Colonic mucosa (tissue), 4 donors: ENCODE data around the gene TXNDC2. TPM values are rescaled to one million over a fixed set of nuclear protein-coding genes. Genes with fewer than 3 reads are reported as not detected.

Source experiments
- DNase-seq: peaks from one replicate; pipeline ENCODE4 v3.0.0-alpha.2; 2020
- H3K27ac ChIP-seq: fragments of 200-600 bp; one replicate; pipeline ENCODE4 v1.8.0; 2021
- H3K27me3 ChIP-seq: fragments of 200-600 bp; one replicate; pipeline ENCODE4 v1.8.0; 2021
- H3K36me3 ChIP-seq: fragments of 200-600 bp; one replicate; pipeline ENCODE4 v1.8.0; 2021
- H3K4me1 ChIP-seq: fragments of 200-600 bp; one replicate; pipeline ENCODE4 v1.8.0; 2021; ENCODE audit warnings: mild to moderate bottlenecking
- H3K4me3 ChIP-seq: fragments of 200-600 bp; one replicate; pipeline ENCODE4 v1.8.0; 2021
- H3K9ac ChIP-seq, 2 donors: one replicate each; pipeline ENCODE4 v1.7.0; 2013; ENCODE audit warnings: control low read depth in 2 of 2, low read depth in 2 of 2, low read length in 2 of 2
- H3K9me3 ChIP-seq: fragments of 200-600 bp; one replicate; pipeline ENCODE4 v1.8.0; 2021
- intact Hi-C: fragments of 100-400 bp; cut with DNase I; formaldehyde crosslinking; loops from one replicate; pipeline ENCODE4 v1.14.1; 2022
- total RNA-seq, 2 donors: library from RNA; stranded (reverse); fragmentation: NEBNext Ultra II Directional in 1 of 2; extraction: Animal tissue kit (Norgen Biotek cat#: 25700) in 1 of 2; gene quantifications; one replicate each; pipeline ENCODE4 v1.2.1, GENCODE V29; 2021
- TF ChIP-seq, protein P1 (sequence below): fragments of 200-600 bp; IDR thresholded peaks from one replicate; pipeline ENCODE4 v1.8.0; 2022; ENCODE audit warnings: antibody characterized with exemption, mild to moderate bottlenecking
- donor health status: healthy.
- donor health status: DM: no; HTN: no; CAD: no.
- donor health status: DM: no; HTN: no; CAD: no.

Gene TXNDC2
- total RNA-seq, 2 donors from 2014 or later, result not detected

DNA sequence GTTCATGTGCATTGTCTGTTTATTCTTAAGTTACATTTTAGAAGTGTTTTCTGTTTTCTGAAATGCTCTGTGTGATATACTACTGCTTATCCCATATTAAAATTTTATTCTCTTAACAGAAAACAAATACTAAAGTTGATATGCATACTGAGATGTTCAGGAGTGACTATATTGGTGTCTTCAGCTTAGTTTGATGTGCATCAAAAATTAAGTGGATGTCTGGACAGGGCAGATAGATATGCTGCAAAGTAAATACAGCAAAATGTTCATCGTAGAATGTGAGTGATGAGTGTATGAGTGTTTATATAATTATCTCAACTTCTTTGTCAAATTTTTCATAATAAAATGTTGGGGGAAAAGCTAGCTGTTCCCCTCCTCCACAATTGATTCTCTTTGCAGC is 41.2 kb downstream of the TXNDC2 start:
- H3K4me1 ChIP-seq, result peaks cover 8% of the 10 kb centered on the region

DNA sequence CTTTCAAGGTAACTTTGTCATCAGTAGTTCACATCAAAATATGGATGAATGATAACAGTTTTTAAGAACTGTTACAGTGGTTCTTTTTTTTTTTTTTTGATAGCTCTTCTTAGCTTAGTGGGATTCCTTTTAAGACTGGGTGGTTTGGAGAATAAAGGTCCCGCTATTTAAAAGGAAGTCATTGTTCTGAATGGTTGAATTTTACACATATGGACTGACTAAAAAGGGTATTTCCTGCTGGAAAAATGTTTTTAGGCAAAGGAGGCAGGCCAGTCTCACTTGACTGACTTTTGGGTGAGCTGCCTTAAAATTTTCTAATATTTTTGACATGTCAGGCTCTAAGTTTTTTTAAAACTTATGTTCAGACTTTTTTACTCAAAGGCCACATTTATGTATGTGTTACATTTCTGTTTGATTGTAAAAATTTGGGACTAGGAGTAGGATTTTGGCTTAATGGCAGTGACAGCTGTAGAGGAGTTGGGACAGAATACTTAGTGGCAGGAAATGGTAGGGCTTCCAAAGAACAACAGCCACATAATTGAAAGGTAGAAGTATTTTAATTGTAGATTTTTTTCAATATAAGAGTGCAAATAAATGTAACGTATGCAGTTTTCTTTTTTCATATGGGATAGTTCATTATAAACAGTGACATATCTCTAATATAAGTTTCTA is 41.8 kb downstream of the TXNDC2 start:
- peaks cover 8% of the 10 kb centered on the region for H3K4me1 ChIP-seq
- no peaks in the 10 kb centered on the region for H3K27me3 ChIP-seq
- H3K9ac ChIP-seq, result no peak overlapping the region
- no peak for DNase-seq
- TF ChIP-seq, protein P1, sequence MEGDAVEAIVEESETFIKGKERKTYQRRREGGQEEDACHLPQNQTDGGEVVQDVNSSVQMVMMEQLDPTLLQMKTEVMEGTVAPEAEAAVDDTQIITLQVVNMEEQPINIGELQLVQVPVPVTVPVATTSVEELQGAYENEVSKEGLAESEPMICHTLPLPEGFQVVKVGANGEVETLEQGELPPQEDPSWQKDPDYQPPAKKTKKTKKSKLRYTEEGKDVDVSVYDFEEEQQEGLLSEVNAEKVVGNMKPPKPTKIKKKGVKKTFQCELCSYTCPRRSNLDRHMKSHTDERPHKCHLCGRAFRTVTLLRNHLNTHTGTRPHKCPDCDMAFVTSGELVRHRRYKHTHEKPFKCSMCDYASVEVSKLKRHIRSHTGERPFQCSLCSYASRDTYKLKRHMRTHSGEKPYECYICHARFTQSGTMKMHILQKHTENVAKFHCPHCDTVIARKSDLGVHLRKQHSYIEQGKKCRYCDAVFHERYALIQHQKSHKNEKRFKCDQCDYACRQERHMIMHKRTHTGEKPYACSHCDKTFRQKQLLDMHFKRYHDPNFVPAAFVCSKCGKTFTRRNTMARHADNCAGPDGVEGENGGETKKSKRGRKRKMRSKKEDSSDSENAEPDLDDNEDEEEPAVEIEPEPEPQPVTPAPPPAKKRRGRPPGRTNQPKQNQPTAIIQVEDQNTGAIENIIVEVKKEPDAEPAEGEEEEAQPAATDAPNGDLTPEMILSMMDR, result no peak
- no peak overlapping the region for H3K4me3 ChIP-seq
- no peak overlapping the region for H3K27ac ChIP-seq
- no peaks in the 10 kb centered on the region for H3K36me3 ChIP-seq
- H3K9me3 ChIP-seq, result no peaks in the 10 kb centered on the region
- intact Hi-C loops, result no loop called here

More for the DNA sequence above, 41.2 kb downstream of the TXNDC2 start:
- no peak overlapping the region for H3K9ac ChIP-seq
- H3K27ac ChIP-seq, result no peak overlapping the region
- H3K27me3 ChIP-seq, result no peaks in the 10 kb centered on the region
- H3K9me3 ChIP-seq, result no peaks in the 10 kb centered on the region
- H3K4me3 ChIP-seq, result no peak overlapping the region
- TF ChIP-seq, protein P1, result no peak
- DNase-seq, result no peak
- no peaks in the 10 kb centered on the region for H3K36me3 ChIP-seq
- intact Hi-C loops, result no loop called here

DNA sequence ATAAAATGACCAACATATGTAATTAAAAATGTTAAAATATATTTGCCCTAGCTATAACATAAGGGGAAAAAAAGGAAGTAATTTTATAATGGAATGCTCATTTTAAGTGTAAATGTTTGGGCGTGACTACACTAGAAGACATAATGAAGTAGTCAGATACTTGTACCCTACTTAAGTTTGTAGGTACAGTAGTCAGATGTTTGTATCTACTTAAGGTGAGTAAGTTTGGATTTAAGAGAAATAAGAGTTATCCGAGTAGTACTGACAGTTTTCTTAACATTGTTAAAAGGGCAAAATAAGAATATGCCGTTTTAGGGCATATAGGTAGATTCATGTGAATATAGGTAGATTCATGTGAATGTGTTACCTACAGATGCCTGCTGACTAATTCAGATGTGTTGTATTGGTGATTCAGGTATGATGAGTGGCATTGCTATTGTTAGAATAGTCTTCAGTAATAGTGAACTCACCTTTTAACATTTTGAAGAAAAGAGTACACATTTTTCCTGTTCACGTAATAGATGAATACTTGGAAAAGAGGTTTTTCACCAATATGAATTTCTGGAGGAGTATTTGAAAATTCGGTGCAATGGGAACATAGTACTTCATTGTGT is 43.0 kb downstream of the TXNDC2 start:
- Histone ChIP-seq H3K4me3 (no peak overlapping the region), H3K27me3 (no peaks in the 10 kb centered on the region), H3K4me1 (peaks cover 8% of the 10 kb centered on the region), H3K27ac (no peak overlapping the region), H3K9ac (no peak overlapping the region), H3K9me3 (no peaks in the 10 kb centered on the region), H3K36me3 (no peaks in the 10 kb centered on the region)
- intact Hi-C loops, result no loop called here
- DNase-seq, result no peak
- TF ChIP-seq, protein P1, result no peak

DNA sequence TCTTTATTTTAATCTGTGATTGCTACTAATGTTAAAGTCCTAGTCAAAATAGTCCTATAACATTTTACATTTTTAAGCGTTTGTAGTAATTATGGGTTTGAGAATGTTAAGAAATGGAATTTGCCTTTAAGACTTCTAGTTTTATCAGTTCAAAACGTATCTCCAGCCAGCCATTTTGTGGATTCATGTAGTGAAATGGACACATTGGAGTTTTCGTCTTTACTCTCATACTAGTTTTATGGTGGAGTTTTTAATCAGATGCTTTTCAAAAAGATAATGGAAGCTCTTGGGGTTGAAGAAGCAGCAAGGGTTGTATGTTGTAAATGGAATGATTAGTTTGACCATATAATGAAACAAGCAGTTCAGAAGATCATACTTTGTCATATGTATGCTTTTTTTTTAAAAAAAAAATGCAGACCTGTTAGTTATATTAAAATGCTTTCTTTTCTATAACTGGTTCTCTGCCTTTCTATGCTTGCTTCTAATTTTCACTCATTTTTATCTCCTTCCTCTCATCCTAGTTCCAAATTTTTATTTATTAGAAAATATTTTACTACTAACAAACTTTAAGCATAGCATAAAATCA is 44.6 kb downstream of the TXNDC2 start:
- TF ChIP-seq, protein P1, result no peak
- Histone ChIP-seq H3K36me3 (no peaks in the 10 kb centered on the region), H3K4me1 (peaks cover 4% of the 10 kb centered on the region), H3K9ac (no peak overlapping the region), H3K27ac (no peak overlapping the region), H3K4me3 (no peak overlapping the region), H3K27me3 (no peaks in the 10 kb centered on the region), H3K9me3 (no peaks in the 10 kb centered on the region)
- DNase-seq, result no peak
- intact Hi-C loops, result no loop called here

DNA sequence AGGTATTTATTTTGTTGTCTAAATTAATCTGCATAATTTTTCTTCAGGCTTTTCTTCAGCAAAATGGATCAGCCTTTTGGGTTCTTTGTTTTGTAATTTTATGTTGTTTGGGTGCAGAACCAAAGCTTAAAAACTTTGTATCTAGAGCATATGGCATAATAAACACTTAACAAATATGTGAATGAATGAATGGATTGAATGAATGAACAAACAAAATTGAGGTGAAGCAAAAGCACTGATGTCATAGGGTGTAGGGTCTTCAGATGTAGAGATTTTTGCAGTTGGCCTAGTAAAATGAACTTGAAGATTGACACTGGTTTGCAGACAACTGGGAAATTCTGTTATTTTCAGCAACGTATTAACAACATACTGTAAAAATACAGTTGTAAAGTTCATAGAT is 45.4 kb downstream of the TXNDC2 start:
- Histone ChIP-seq H3K36me3 (no peaks in the 10 kb centered on the region), H3K27ac (no peak overlapping the region), H3K9ac (no peak overlapping the region), H3K9me3 (no peaks in the 10 kb centered on the region), H3K4me3 (no peak overlapping the region), H3K27me3 (no peaks in the 10 kb centered on the region), H3K4me1 (peaks cover 3% of the 10 kb centered on the region)
- intact Hi-C loops, result no loop called here
- TF ChIP-seq, protein P1, result no peak
- DNase-seq, result no peak
